Hematopoietic multipotent progenitor cell (in vitro differentiated cells): ENCODE data around the gene ALDH1A2. TPM values are rescaled to one million over a fixed set of nuclear protein-coding genes. Genes with fewer than 3 reads are reported as not detected.

ENCODE experiments used
- DNase-seq, 3 donors: peaks; one replicate each; pipeline ENCODE4 v3.0.0-alpha.2; 2011 to 2015; ENCODE audit warnings: low read depth in 2 of 3, low spot score in 2 of 3
- total RNA-seq: library from RNA; depleted of rRNA; stranded (reverse); fragments of >200 nt; gene quantifications from one replicate; pipeline ENCODE4 v1.2.3, GENCODE V29; 2012

ALDH1A2 gene
- total RNA-seq, 1 donor: not detected

DNA sequence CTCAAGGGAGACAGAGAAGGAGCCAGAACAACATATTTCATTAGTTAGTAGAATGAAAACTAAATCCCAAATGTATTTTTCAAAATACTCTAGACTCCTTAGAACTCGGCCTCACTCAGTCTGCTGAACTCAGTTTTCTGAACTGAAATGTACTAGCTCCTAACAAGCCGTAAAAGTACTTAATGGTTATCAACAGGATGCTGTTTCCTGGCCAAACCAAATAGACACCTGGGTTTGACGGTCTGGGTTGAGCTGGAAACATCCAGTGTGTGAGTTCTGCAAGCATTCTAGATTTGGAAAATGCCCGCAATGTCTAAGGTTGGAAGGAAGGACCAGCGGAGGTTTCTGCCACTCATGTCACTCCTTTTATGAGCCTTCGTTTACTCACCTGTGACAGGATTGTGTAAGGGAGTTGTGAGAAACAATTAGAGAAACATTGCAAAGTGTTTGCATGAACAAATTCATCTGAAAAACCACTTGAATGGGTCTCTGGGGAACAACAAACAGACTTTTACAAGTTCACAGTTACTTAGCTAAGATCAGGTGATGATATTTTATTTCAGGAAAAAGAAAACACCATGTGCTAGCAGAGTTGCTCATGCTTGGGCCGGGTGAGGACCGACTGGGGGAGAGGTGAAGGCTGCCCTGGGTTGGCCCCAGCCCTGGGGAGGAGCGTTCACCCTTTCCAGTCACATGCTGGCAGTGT, 151.0 kb downstream of the ALDH1A2 start:
- no peak for DNase-seq

DNA sequence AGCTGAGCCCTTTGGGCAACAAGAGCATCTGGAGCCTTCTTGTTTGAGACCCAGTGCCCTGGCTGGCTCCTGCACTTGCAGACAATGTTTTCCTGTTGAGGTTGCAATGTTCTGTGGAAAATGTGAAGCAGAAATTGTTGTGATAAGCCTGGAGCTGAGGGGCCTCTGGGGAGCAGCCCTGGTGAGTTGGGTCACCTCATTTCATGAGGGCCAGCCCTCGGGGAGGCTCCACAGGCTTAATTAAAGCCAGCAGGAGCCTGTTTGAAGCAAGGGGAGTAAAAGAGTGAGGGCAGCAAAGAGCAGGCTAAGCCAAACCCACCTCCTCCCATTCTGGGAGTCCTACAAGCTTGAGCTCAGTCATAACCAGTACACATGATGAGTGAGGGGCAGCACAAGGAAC, 154.3 kb downstream of the ALDH1A2 start:
- DNase-seq: no peak

DNA sequence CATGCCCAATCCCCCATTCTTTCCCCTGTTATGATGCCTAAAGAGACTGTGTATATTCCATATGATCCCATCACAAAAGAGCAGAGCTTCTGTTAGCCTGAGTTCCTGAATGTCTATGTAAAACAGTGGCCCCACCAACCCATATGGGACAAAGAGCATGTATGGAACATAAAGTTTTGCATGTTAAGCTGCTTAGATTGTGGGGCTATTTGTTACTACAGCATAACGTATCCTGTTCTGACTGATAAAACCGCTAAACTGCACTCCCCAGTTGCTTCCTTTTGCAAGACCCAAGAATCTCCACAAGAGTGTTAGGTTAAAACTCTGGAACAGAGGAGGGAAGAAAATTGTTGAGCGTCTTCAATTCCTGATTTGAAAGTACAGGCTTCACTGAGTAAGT, 154.8 kb downstream of the ALDH1A2 start:
- DNase-seq: no peak

DNA sequence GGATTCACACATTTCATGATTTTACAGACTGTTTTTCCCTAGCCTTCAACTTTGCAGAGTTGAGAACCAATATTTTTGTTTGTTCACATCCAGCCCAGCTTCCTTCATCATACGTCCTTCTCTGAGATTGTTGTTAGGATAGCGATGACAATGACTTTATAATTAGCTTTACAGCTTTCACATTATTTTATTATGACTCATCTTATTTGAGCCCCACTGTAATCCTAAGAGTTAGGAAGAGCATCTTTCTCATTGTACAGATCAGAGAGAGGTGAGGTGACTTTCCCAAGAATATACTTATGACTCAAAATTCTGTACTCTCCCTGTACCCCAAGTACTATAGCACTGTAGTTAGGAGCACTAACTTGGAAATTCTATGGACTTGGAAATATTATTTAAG, 156.1 kb downstream of the ALDH1A2 start:
- no peak for DNase-seq

DNA sequence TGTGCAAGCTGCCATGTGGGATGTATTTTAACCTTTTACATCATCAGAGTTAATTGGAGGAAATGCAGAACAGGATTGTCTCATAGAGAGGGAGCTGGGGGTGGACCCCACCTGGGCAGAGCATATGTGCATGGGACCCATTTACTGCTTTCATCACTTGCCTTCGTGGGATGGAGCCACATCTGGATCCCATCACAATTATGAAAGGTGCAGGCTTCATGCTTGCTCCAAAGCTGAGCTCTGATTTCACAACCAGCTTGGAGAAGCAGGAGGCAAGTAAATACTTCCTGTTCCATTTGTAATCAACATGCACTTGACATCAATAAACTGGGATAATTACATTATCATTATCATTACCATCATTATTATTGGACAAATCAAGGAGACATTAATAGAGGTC, 161.9 kb downstream of the ALDH1A2 start:
- DNase-seq: no peak

Other genes starting within 250 kb of the ALDH1A2 start
- gene AQP9, start 72.7 kb upstream of the ALDH1A2 start, total RNA-seq: 0.54 TPM